WTC11 (cell line): Measurements from ENCODE around the gene OR10A7. TPM values are rescaled to one million over a fixed set of nuclear protein-coding genes. Genes with fewer than 3 reads are reported as not detected.

Source experiments
- ATAC-seq: fragments of 200-7000 bp; cut with Tn5 transposase; 2 replicates; pipeline ENCODE4 v1.10.0; 2021; ENCODE audit warnings: mild to moderate bottlenecking, moderate library complexity
- CTCF ChIA-PET: fragments of 300-600 bp; sonication (Branson Sonifier 250); formaldehyde crosslinking; loops from one replicate; lab custom pipeline; 2021; ENCODE audit warnings: antibody characterized with exemption; lab: Charles Lee
- POLR2A ChIA-PET: fragments of 350-600 bp; sonication (Branson Sonifier 250); formaldehyde crosslinking; loops from one replicate; lab custom pipeline; 2021; ENCODE audit warnings: antibody characterized with exemption; lab: Charles Lee
- DNase-seq: peaks from one replicate; pipeline ENCODE4 v3.0.0; 2021; ENCODE audit warnings: low spot score
- H3K27ac Mint-ChIP-seq: 2 replicates; pipeline ENCODE4 v1.8.0; 2021; ENCODE audit warnings: mixed read lengths
- H3K27me3 Mint-ChIP-seq: 2 replicates; pipeline ENCODE4 v1.8.0; 2021; ENCODE audit warnings: low read depth, mild to moderate bottlenecking, moderate library complexity, mixed read lengths
- H3K36me3 Mint-ChIP-seq: 2 replicates; pipeline ENCODE4 v1.8.0; 2021; ENCODE audit warnings: mixed read lengths
- H3K4me1 Mint-ChIP-seq: 2 replicates; pipeline ENCODE4 v1.8.0; 2022; ENCODE audit warnings: mixed read lengths
- H3K4me3 Mint-ChIP-seq: 2 replicates; pipeline ENCODE4 v1.8.0; 2021; ENCODE audit warnings: mild to moderate bottlenecking, moderate library complexity, mixed read lengths
- H3K9me3 Mint-ChIP-seq: 2 replicates; pipeline ENCODE4 v1.8.0; 2021; ENCODE audit warnings: mixed read lengths
- AFF4 ChIP-seq: sonication (generic); formaldehyde crosslinking; IDR thresholded peaks from 2 replicates; pipeline ENCODE4 v1.8.1; 2023; ENCODE audit warnings: mild to moderate bottlenecking, missing genetic modification reagents, borderline replicate concordance
- ARID4B ChIP-seq: sonication (generic); formaldehyde crosslinking; IDR thresholded peaks from 2 replicates; pipeline ENCODE4 v1.8.0; 2023; ENCODE audit warnings: missing genetic modification reagents, mild to moderate bottlenecking, borderline replicate concordance
- ATF2 ChIP-seq: sonication (generic); formaldehyde crosslinking; IDR thresholded peaks from 2 replicates; pipeline ENCODE4 v1.8.1; 2022; ENCODE audit warnings: low read depth, missing genetic modification reagents, borderline replicate concordance
- ATF3 ChIP-seq: sonication (generic); formaldehyde crosslinking; conservative IDR thresholded peaks from 2 replicates; pipeline ENCODE4 v1.8.1; 2022; ENCODE audit warnings: mild to moderate bottlenecking, missing genetic modification reagents
- EMX1 ChIP-seq: fragments of 250-450 bp; sonication (Bioruptor Pico); IDR thresholded peaks from 2 replicates; pipeline ENCODE4 v1.8.0; 2021; ENCODE audit warnings: mild to moderate bottlenecking
- ESRRA ChIP-seq: sonication (generic); formaldehyde crosslinking; IDR thresholded peaks from 2 replicates; pipeline ENCODE4 v1.8.1; 2022; ENCODE audit warnings: mild to moderate bottlenecking, missing genetic modification reagents, borderline replicate concordance
- ETV6 ChIP-seq: sonication (generic); formaldehyde crosslinking; IDR thresholded peaks from 2 replicates; pipeline ENCODE4 v1.8.1; 2022; ENCODE audit warnings: mild to moderate bottlenecking, missing genetic modification reagents
- GRHL2 ChIP-seq: fragments of 250-450 bp; sonication (Bioruptor Pico); IDR thresholded peaks from 2 replicates; pipeline ENCODE4 v1.8.0; 2022; ENCODE audit warnings: mild to moderate bottlenecking, moderate library complexity; ENCODE audit not compliant: insufficient replicate concordance, severe bottlenecking
- GTF2I ChIP-seq: fragments of 250-450 bp; sonication (Bioruptor Pico); conservative IDR thresholded peaks from 2 replicates; pipeline ENCODE4 v1.4.0; 2021; ENCODE audit warnings: mild to moderate bottlenecking
- NFATC4 ChIP-seq: fragments of 250-450 bp; sonication (Bioruptor Pico); IDR thresholded peaks from 2 replicates; pipeline ENCODE4 v1.9.0; 2021; ENCODE audit warnings: mild to moderate bottlenecking
- NFYB ChIP-seq: sonication (generic); formaldehyde crosslinking; conservative IDR thresholded peaks from 2 replicates; pipeline ENCODE4 v1.8.0; 2022; ENCODE audit warnings: low read depth, missing genetic modification reagents
- NR2C2 ChIP-seq: sonication (generic); formaldehyde crosslinking; IDR thresholded peaks from 2 replicates; pipeline ENCODE4 v1.8.0; 2022; ENCODE audit warnings: mild to moderate bottlenecking, missing genetic modification reagents
- OVOL2 ChIP-seq: fragments of 250-450 bp; sonication (Bioruptor Pico); IDR thresholded peaks from 2 replicates; pipeline ENCODE4 v1.9.0; 2021; ENCODE audit warnings: mild to moderate bottlenecking, borderline replicate concordance
- PREB ChIP-seq: sonication (generic); formaldehyde crosslinking; IDR thresholded peaks from 2 replicates; pipeline ENCODE4 v1.8.1; 2022; ENCODE audit warnings: mild to moderate bottlenecking, missing genetic modification reagents, moderate library complexity, borderline replicate concordance
- SMAD4 ChIP-seq: sonication (generic); formaldehyde crosslinking; IDR thresholded peaks from 2 replicates; pipeline ENCODE4 v1.8.0; 2022; ENCODE audit warnings: mild to moderate bottlenecking, missing genetic modification reagents
- TEAD1 ChIP-seq: sonication (generic); formaldehyde crosslinking; IDR thresholded peaks from 2 replicates; pipeline ENCODE4 v1.8.0; 2022; ENCODE audit warnings: mild to moderate bottlenecking, missing genetic modification reagents
- TP53 ChIP-seq: sonication (generic); formaldehyde crosslinking; IDR thresholded peaks from 2 replicates; pipeline ENCODE4 v1.8.1; 2023; ENCODE audit warnings: mild to moderate bottlenecking, missing genetic modification reagents
- USF1 ChIP-seq: sonication (generic); formaldehyde crosslinking; IDR thresholded peaks from 2 replicates; pipeline ENCODE4 v1.8.0; 2022; ENCODE audit warnings: mild to moderate bottlenecking, missing genetic modification reagents
- ZNF121 ChIP-seq: sonication (generic); formaldehyde crosslinking; IDR thresholded peaks from 2 replicates; pipeline ENCODE4 v1.8.0; 2023; ENCODE audit warnings: missing genetic modification reagents
- ZNF281 ChIP-seq: sonication (generic); formaldehyde crosslinking; IDR thresholded peaks from 2 replicates; pipeline ENCODE4 v1.8.0; 2023; ENCODE audit warnings: mild to moderate bottlenecking, missing genetic modification reagents
- total RNA-seq: library from RNA; stranded (reverse); gene quantifications from 3 replicates; pipeline ENCODE4 v1.2.3, GENCODE V29; 2021

The OR10A7 gene
- total RNA-seq, 1 experiment from 2014 or later = not detected

- TF ChIP-seq ESRRA (CRISPR knock-in tag) (no peak), ETV6 (CRISPR knock-in tag) (no peak), TEAD1 (CRISPR knock-in tag) (no peak), PREB (CRISPR knock-in tag) (no peak), ARID4B (CRISPR knock-in tag) (no peak), GRHL2 (CRISPR knock-in tag) (no peak), OVOL2 (CRISPR knock-in tag) (no peak), SMAD4 (CRISPR knock-in tag) (no peak)
These were observed 6.8 kb downstream of the OR10A7 start (continued) for GRCh38 chr12:55227643-55228042.

- POLR2A ChIA-PET = no interaction called here
- no peak for ATAC-seq
- Mint-ChIP-seq H3K27ac (no peak within 1 kb of the TSS), H3K27me3 (no peaks in the 10 kb centered on the region), H3K9me3 (no peaks in the 10 kb centered on the region), H3K36me3 (no peaks in the 10 kb centered on the region), H3K4me3 (no peak within 1 kb of the TSS), H3K4me1 (no peaks in the 10 kb centered on the region)
- TF ChIP-seq NR2C2 (CRISPR knock-in tag) = no peak
- no peak for TF ChIP-seq ATF2
- no peak for TF ChIP-seq NFATC4 (CRISPR knock-in tag)
- TF ChIP-seq USF1 (CRISPR knock-in tag) = no peak
- no peak for TF ChIP-seq ZNF121 (CRISPR knock-in tag)
- CTCF ChIA-PET = no interaction called here
- DNase-seq = no peak
These were observed 23.5 kb downstream of the OR10A7 start, which contains the start of gene OR6C74 for GRCh38 chr12:55244309-55244708. TSS of gene OR6C74 (plus strand) at chr12:55244609. CDS start at chr12:55247288, 2,679 bp downstream.

GRCh38 chr12:55246159-55246558, 25.3 kb downstream of the OR10A7 start:
- H3K27me3 Mint-ChIP-seq = no peaks in the 10 kb centered on the region
- POLR2A ChIA-PET = no interaction called here
- H3K9me3 Mint-ChIP-seq = no peaks in the 10 kb centered on the region
- CTCF ChIA-PET = no interaction called here
- DNase-seq (no peak), ATAC-seq (no peak)
- TF ChIP-seq NFYB (CRISPR knock-in tag) (no peak), TP53 (CRISPR knock-in tag) (no peak), ESRRA (CRISPR knock-in tag) (no peak), ZNF281 (no peak), ATF3 (no peak), GTF2I (CRISPR knock-in tag) (no peak), ZNF121 (CRISPR knock-in tag) (no peak), AFF4 (no peak), EMX1 (CRISPR knock-in tag) (no peak)
- TF ChIP-seq, all 79 proteins: peak for 0
- Mint-ChIP-seq H3K4me3 (no peak overlapping the region), H3K36me3 (no peaks in the 10 kb centered on the region), H3K27ac (no peak overlapping the region), H3K4me1 (no peaks in the 10 kb centered on the region)
